Measurements from ENCODE around the gene HOXB3.

GRCh38 chr17:48568499-48569239 lies 21.4 kb downstream of the HOXB3 start:
- no peak for TF ChIP-seq CTCF (IDR thresholded peaks at IDR 0.05; ENCODE audit: borderline replicate concordance, extremely low read depth, low read length, poor library complexity, severe bottlenecking)
- TF ChIP-seq EZH2 (IDR thresholded peaks at IDR 0.05; ENCODE audit: borderline replicate concordance, low read depth, low read length, severe bottlenecking), result no peak

Data from DND-41 (cell line).